NCI-H1092 treated with DMSO at 0.1 percent for 48 hours (cell line): ENCODE data around the gene MCC.

Experiments
- DNase-seq: peaks from one replicate; lab custom pipeline; 2025; lab: John Stamatoyannopoulos, UW

MCC gene

GRCh38 chr5:113271015-113271414 is 217.2 kb downstream of the MCC start:
- DNase-seq = no peak

GRCh38 chr5:113270086-113270485 is 218.2 kb downstream of the MCC start:
- DNase-seq = no peak

- DNase-seq = no peak
These were observed 218.9 kb downstream of the MCC start for GRCh38 chr5:113269023-113269997.

- DNase-seq = no peak
These were observed 220.0 kb downstream of the MCC start for GRCh38 chr5:113268232-113268631.

GRCh38 chr5:113267361-113267900 is 220.8 kb downstream of the MCC start:
- no peak for DNase-seq

GRCh38 chr5:113266913-113267227 is 221.4 kb downstream of the MCC start:
- no peak for DNase-seq

GRCh38 chr5:113266227-113266912 is 221.9 kb downstream of the MCC start:
- no peak for DNase-seq

- DNase-seq = no peak
These were observed 223.1 kb downstream of the MCC start for GRCh38 chr5:113265190-113265589.

- no peak for DNase-seq
These were observed 224.2 kb downstream of the MCC start for GRCh38 chr5:113264046-113264445.

GRCh38 chr5:113263545-113263944 is 224.7 kb downstream of the MCC start:
- DNase-seq = no peak

- no peak for DNase-seq
These were observed 225.6 kb downstream of the MCC start for GRCh38 chr5:113262674-113263073.

GRCh38 chr5:113259034-113259433 is 229.2 kb downstream of the MCC start:
- no peak for DNase-seq

- DNase-seq = no peak
These were observed 230.7 kb downstream of the MCC start for GRCh38 chr5:113257545-113257944.

GRCh38 chr5:113256671-113257452 is 231.4 kb downstream of the MCC start:
- peak; percentile 15 for DNase-seq

- no peak for DNase-seq
These were observed 232.5 kb downstream of the MCC start for GRCh38 chr5:113255579-113256386.

- DNase-seq = no peak
These were observed 233.1 kb downstream of the MCC start for GRCh38 chr5:113255105-113255504.

- no peak for DNase-seq
These were observed 235.2 kb downstream of the MCC start for GRCh38 chr5:113253037-113253436.

- DNase-seq = no peak
These were observed 236.2 kb downstream of the MCC start for GRCh38 chr5:113252066-113252465.

- no peak for DNase-seq
These were observed 237.8 kb downstream of the MCC start for GRCh38 chr5:113250341-113250953.

GRCh38 chr5:113249206-113249605 is 239.0 kb downstream of the MCC start:
- no peak for DNase-seq

GRCh38 chr5:113246361-113246870 is 241.8 kb downstream of the MCC start:
- DNase-seq = no peak
